Immature natural killer cell (primary cell): ENCODE data around the gene ARHGEF10L. TPM values are rescaled to one million over a fixed set of nuclear protein-coding genes. Genes with fewer than 3 reads are reported as not detected.

Experiments used
- DNase-seq, 3 donors: peaks; one replicate each; pipeline ENCODE4 v3.0.0; 2022; ENCODE audit warnings: mixed read lengths in 1 of 3
- H3K27ac Mint-ChIP-seq, 6 donors: one replicate each; pipeline ENCODE4 v1.8.0; 2020; ENCODE audit warnings: mixed read lengths in 6 of 6, mild to moderate bottlenecking in 5 of 6, inconsistent platforms in 4 of 6, moderate library complexity in 3 of 6
- H3K27me3 Mint-ChIP-seq, 3 donors: one replicate each; pipeline ENCODE4 v1.8.0; 2020 to 2021; ENCODE audit warnings: low read depth in 3 of 3, mild to moderate bottlenecking in 3 of 3, mixed read lengths in 3 of 3, moderate library complexity in 3 of 3, inconsistent platforms in 1 of 3
- H3K36me3 Mint-ChIP-seq, 3 donors: one replicate each; pipeline ENCODE4 v1.8.0; 2020; ENCODE audit warnings: mixed read lengths in 3 of 3, inconsistent platforms in 2 of 3, mild to moderate bottlenecking in 2 of 3
- H3K4me1 Mint-ChIP-seq, 2 donors: one replicate each; pipeline ENCODE4 v1.8.0; 2020; ENCODE audit warnings: inconsistent platforms in 2 of 2, mild to moderate bottlenecking in 2 of 2, mixed read lengths in 2 of 2, moderate library complexity in 1 of 2
- H3K4me3 Mint-ChIP-seq, 5 donors: one replicate each; pipeline ENCODE4 v1.8.0; 2020; ENCODE audit warnings: mild to moderate bottlenecking in 5 of 5, mixed read lengths in 5 of 5, inconsistent platforms in 3 of 5, moderate library complexity in 3 of 5
- H3K9me3 Mint-ChIP-seq, 6 donors: one replicate each; pipeline ENCODE4 v1.8.0; 2020; ENCODE audit warnings: mild to moderate bottlenecking in 6 of 6, mixed read lengths in 6 of 6, inconsistent platforms in 4 of 6, moderate library complexity in 3 of 6
- polyA plus RNA-seq, 3 donors: library from polyadenylated mRNA; unstranded; fragments of 300-500 nt; fragmentation: Illumina TruSeq; gene quantifications; one replicate each; pipeline ENCODE4 v1.2.3, GENCODE V29; 2021

The ARHGEF10L gene
- polyA plus RNA-seq, 3 donors from 2014 or later: 0.17 to 0.20 TPM; not detected in 1

GRCh38 chr1:17574516-17574915 lies 35.0 kb downstream of the ARHGEF10L start:
- H3K27ac Mint-ChIP-seq: no peak overlapping the region

DNA sequence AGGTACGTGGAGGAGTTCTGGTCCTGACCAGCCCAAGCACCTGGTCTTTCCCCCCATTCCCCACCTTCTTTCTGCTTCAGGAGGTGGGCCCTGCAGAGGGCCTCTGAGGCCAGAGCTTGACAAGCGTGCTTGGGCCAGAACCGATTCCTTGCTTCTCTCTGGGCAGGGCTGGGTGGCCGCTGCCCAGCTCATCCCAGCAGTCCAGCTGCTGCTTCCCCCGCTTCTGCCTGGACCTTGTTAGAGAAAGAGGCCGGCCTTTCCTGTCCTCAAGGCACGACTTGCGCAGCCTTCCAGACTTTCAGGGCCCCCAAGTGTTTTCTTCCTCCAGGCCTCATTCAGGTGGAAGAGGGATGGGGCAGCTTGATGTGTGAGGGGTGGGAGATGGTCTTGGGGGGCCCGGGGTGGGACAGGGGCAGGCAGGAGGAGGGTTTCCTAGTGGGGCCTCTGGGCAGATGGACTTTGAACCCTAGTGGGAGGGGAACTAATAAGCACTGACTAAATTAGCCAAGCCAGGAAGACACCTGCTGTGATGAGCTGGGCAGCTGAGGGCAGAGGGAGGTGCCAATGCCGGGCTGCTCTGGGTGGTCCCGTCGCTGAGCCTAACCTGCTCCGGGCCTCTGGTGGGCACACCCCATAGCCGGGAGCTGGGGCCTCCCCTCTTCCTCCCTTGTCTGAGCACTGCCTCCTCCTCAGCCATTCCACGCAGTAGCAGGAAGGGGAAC lies 36.5 kb downstream of the ARHGEF10L start:
- Mint-ChIP-seq H3K27me3 (peaks cover 2 to 3% (median 3%) of the 10 kb centered on the region in 3 donors), H3K4me3 (no peak overlapping the region), H3K4me1 (no peaks in the 10 kb centered on the region), H3K9me3 (no peaks in the 10 kb centered on the region), H3K27ac (no peak overlapping the region), H3K36me3 (no peaks in the 10 kb centered on the region)
- DNase-seq: no peak

More at GRCh38 chr1:17574516-17574915, 35.0 kb downstream of the ARHGEF10L start:
- Mint-ChIP-seq H3K4me1 (no peaks in the 10 kb centered on the region), H3K36me3 (no peaks in the 10 kb centered on the region), H3K4me3 (no peak overlapping the region), H3K9me3 (no peaks in the 10 kb centered on the region), H3K27me3 (peaks cover 2 to 3% (median 3%) of the 10 kb centered on the region in 3 donors)
- DNase-seq: no peak

DNA sequence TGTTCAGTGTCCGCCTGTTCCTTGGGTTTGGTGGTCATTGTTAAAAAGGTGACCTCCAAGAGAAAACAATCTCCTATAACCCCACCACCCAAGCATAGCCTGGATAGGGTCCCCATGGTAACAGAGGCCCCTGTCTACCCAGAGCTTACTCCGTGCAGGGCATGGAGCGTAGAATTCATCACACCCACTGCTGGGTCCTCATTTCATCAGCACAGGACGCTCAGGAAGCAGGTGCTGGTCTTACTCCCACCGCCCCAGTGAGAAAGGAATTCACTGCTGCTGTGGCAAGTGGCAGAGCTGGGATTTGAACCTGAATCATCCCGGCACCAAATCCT lies 37.0 kb downstream of the ARHGEF10L start:
- Mint-ChIP-seq H3K36me3 (no peaks in the 10 kb centered on the region), H3K4me3 (no peak overlapping the region), H3K27me3 (peaks cover 0 to 3% (median under 1%) of the 10 kb centered on the region in 3 donors), H3K4me1 (no peaks in the 10 kb centered on the region), H3K9me3 (no peaks in the 10 kb centered on the region), H3K27ac (no peak overlapping the region)
- DNase-seq: no peak

- Mint-ChIP-seq H3K36me3 (no peaks in the 10 kb centered on the region), H3K27ac (no peak overlapping the region), H3K27me3 (peaks cover 1 to 6% (median 3%) of the 10 kb centered on the region in 3 donors), H3K4me1 (no peaks in the 10 kb centered on the region), H3K9me3 (no peaks in the 10 kb centered on the region), H3K4me3 (no peak overlapping the region)
- DNase-seq: no peak
Measured at GRCh38 chr1:17577907-17578297, 38.4 kb downstream of the ARHGEF10L start.

GRCh38 chr1:17579951-17580939 lies 40.7 kb downstream of the ARHGEF10L start:
- peaks cover 0 to 6% (median 1%) of the 10 kb centered on the region in 3 donors for H3K27me3 Mint-ChIP-seq
- DNase-seq: no peak
- no peaks in the 10 kb centered on the region for H3K9me3 Mint-ChIP-seq
- no peaks in the 10 kb centered on the region for H3K4me1 Mint-ChIP-seq
- no peaks in the 10 kb centered on the region for H3K36me3 Mint-ChIP-seq
- no peak overlapping the region for H3K4me3 Mint-ChIP-seq
- H3K27ac Mint-ChIP-seq: no peak overlapping the region

DNA sequence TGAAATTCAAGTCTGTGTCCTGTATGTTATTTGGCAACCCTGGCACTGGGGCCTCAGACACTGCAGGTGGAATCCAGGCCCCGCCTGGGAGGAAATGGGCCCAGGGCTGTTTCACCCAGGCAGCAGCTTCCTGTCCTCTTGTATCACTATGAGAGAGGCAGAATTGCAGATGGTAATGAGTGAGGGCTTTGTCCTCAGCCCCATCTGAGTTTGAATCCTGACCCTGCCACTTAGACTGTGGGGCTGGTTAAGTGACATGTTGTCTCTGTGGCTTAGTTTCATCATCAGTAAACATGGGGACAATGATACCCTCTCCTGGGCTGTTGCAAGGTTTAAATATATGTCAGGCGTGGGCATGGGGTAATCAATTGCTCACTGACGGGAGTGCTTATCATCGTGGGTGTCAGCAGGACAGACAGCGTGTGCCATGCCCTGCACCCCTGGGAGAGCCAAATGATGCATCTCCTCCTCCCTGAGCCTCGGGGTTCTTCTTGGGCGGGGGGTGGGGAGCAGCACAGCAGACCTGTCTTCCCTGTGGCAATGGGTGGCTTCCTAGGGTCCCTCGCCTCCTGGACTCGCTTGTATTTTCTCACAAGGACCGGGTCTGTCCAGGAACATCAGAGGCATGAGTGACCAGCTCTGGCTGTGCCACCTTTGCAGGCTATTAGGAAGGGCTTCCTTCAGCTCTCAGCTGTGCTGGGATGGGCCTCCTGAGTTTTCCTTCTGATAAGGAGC lies 42.1 kb downstream of the ARHGEF10L start:
- H3K4me1 Mint-ChIP-seq: no peaks in the 10 kb centered on the region
- peaks cover 0 to 6% (median 1%) of the 10 kb centered on the region in 3 donors for H3K27me3 Mint-ChIP-seq
- no peaks in the 10 kb centered on the region for H3K9me3 Mint-ChIP-seq
- DNase-seq: no peak
- no peak overlapping the region for H3K27ac Mint-ChIP-seq
- no peaks in the 10 kb centered on the region for H3K36me3 Mint-ChIP-seq
- no peak overlapping the region for H3K4me3 Mint-ChIP-seq

GRCh38 chr1:17582124-17582774 lies 42.8 kb downstream of the ARHGEF10L start:
- Mint-ChIP-seq H3K27ac (no peak overlapping the region), H3K27me3 (peaks cover under 1 to 6% (median 1%) of the 10 kb centered on the region in 3 donors), H3K4me3 (no peak overlapping the region), H3K4me1 (no peaks in the 10 kb centered on the region), H3K36me3 (no peaks in the 10 kb centered on the region), H3K9me3 (no peaks in the 10 kb centered on the region)
- DNase-seq: no peak

DNA sequence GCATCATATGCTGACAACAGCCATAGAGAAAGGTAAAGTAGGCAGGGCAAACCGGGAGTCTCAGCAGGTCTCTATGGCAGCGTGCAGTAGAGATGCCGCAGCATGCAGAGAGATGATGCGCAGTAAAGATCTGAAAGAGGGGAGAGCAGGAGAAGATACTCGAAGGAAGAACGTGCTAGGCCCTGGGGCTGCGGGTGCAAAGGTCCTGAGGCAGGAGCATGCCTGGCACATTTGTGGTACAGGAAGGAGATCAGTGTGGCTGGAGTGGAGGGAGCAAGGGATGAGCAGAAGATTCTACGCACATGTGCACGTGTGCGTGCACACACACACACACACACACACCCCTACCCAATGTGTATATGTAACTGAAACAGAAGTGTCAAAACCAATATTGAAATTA lies 45.0 kb downstream of the ARHGEF10L start:
- Mint-ChIP-seq H3K36me3 (no peaks in the 10 kb centered on the region), H3K27ac (no peak overlapping the region), H3K27me3 (peaks cover 2 to 8% (median 2%) of the 10 kb centered on the region in 3 donors), H3K4me1 (no peaks in the 10 kb centered on the region), H3K9me3 (no peaks in the 10 kb centered on the region), H3K4me3 (no peak overlapping the region)
- DNase-seq: no peak

GRCh38 chr1:17585266-17585987 lies 45.9 kb downstream of the ARHGEF10L start:
- no peaks in the 10 kb centered on the region for H3K36me3 Mint-ChIP-seq
- DNase-seq: no peak
- no peaks in the 10 kb centered on the region for H3K4me1 Mint-ChIP-seq
- no peak overlapping the region for H3K4me3 Mint-ChIP-seq
- H3K27me3 Mint-ChIP-seq: peaks cover 2 to 8% (median 4%) of the 10 kb centered on the region in 3 donors
- no peak overlapping the region for H3K27ac Mint-ChIP-seq
- no peaks in the 10 kb centered on the region for H3K9me3 Mint-ChIP-seq

GRCh38 chr1:17586172-17586964 lies 46.9 kb downstream of the ARHGEF10L start:
- Mint-ChIP-seq H3K27me3 (peaks cover 2 to 8% (median 5%) of the 10 kb centered on the region in 3 donors), H3K4me3 (no peak overlapping the region), H3K4me1 (no peaks in the 10 kb centered on the region), H3K27ac (no peak overlapping the region), H3K9me3 (no peaks in the 10 kb centered on the region), H3K36me3 (no peaks in the 10 kb centered on the region)
- DNase-seq: no peak

GRCh38 chr1:17587693-17588047 lies 48.2 kb downstream of the ARHGEF10L start:
- no peak overlapping the region for H3K27ac Mint-ChIP-seq
- no peaks in the 10 kb centered on the region for H3K36me3 Mint-ChIP-seq
- H3K9me3 Mint-ChIP-seq: no peaks in the 10 kb centered on the region
- no peaks in the 10 kb centered on the region for H3K4me1 Mint-ChIP-seq
- peaks cover 2 to 3% (median 3%) of the 10 kb centered on the region in 3 donors for H3K27me3 Mint-ChIP-seq
- DNase-seq: no peak
- no peak overlapping the region for H3K4me3 Mint-ChIP-seq

GRCh38 chr1:17588048-17588871 lies 48.8 kb downstream of the ARHGEF10L start:
- Mint-ChIP-seq H3K27ac (no peak overlapping the region), H3K9me3 (no peaks in the 10 kb centered on the region), H3K36me3 (no peaks in the 10 kb centered on the region), H3K4me3 (no peak overlapping the region), H3K4me1 (no peaks in the 10 kb centered on the region), H3K27me3 (peaks cover 2 to 3% (median 2%) of the 10 kb centered on the region in 3 donors)
- DNase-seq: no peak
